T-helper 17 cell (primary cell): Measurements from ENCODE around the gene ALMS1. TPM values are rescaled to one million over a fixed set of nuclear protein-coding genes. Genes with fewer than 3 reads are reported as not detected.
"Not testable (repeated sequence)": the region's sequence is repeated elsewhere in the genome, so short reads cannot be mapped to it uniquely, and the experiment has no call there.

Experiments
- ATAC-seq: fragments of 150-1000 bp; cut with Tn5 transposase; 2 replicates; pipeline ENCODE4 v1.10.0; 2021; ENCODE audit warnings: mild to moderate bottlenecking, moderate library complexity
- DNase-seq, 3 donors: peaks; one replicate each; pipeline versions ENCODE4 v3.0.0 to v3.0.0-alpha.2; 2020 to 2021
- H3K9me3 ChIP-seq: one replicate; pipeline ENCODE4 v1.7.0; 2013; ENCODE audit warnings: low read length, mild to moderate bottlenecking; ENCODE audit not compliant: control insufficient read depth, poor library complexity, severe bottlenecking
- H3K27ac Mint-ChIP-seq: one replicate; pipeline ENCODE4 v1.8.0; 2022; ENCODE audit warnings: mild to moderate bottlenecking, moderate library complexity, mixed read lengths
- H3K27me3 Mint-ChIP-seq: one replicate; pipeline ENCODE4 v1.8.0; 2022; ENCODE audit warnings: mixed read lengths
- H3K36me3 Mint-ChIP-seq: one replicate; pipeline ENCODE4 v1.8.0; 2022; ENCODE audit warnings: low read depth, mixed read lengths
- H3K4me1 Mint-ChIP-seq: one replicate; pipeline ENCODE4 v1.8.0; 2022; ENCODE audit warnings: mild to moderate bottlenecking, mixed read lengths
- H3K4me3 Mint-ChIP-seq: one replicate; pipeline ENCODE4 v1.8.0; 2022; ENCODE audit warnings: mild to moderate bottlenecking, moderate library complexity, mixed read lengths
- total RNA-seq, 4 donors: library from RNA in 2 of 4; stranded (reverse) in 2 of 4; gene quantifications; one replicate each; pipeline ENCODE4 v1.2.3 and lab custom pipeline; 2022 to 2026

Gene ALMS1
- total RNA-seq, 2 donors from 2014 or later, result 22.3 to 26.6 TPM

DNA sequence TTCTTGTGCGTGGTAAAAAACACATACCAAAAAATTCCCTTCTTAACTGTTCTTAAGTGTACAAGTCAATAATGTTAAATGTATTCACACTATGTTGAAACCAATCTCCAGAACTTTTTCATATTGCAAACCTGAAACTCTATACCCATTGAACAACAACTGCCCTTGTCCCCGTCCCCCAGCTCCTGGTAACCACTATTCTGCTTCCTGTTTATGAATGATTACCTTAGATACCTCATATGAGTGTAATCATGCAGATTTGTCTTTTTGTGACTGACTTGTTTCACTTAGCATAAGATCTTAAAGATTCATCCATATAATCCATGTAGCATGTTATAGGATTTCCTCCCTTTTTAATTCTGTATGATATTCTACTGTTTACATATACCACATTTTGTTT is 196.7 kb downstream of the ALMS1 start:
- Mint-ChIP-seq H3K4me1 (peaks cover 3% of the 10 kb centered on the region), H3K36me3 (peaks cover 11% of the 10 kb centered on the region), H3K4me3 (no peak overlapping the region), H3K27ac (no peak overlapping the region), H3K27me3 (no peaks in the 10 kb centered on the region)
- ATAC-seq (no peak), DNase-seq (no peak)
- H3K9me3 ChIP-seq, result no peaks in the 10 kb centered on the region

DNA sequence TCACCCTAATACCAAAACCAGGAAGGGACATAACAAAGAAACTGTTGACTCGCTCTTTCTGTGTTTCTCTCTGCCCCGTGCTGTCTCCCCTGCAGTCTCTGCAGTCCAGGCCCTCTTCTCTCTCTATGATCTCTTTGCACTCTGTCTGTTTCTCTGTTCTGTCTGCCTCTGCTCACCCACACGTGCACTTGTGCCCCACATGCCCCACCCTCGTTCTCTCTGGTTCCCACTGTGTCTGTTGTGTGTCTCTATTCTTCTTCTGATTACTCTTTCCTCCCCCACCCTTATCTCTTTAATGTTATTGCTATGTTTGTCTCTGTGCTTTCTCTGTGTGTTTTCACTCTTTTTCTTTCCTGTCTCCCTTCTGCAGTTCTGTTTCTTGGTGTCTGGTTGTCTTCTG is 202.5 kb downstream of the ALMS1 start:
- H3K9me3 ChIP-seq, result no peaks in the 10 kb centered on the region
- ATAC-seq (no peak), DNase-seq (no peak)
- Mint-ChIP-seq H3K27ac (no peak overlapping the region), H3K27me3 (no peaks in the 10 kb centered on the region), H3K4me3 (no peak overlapping the region), H3K4me1 (peaks cover 7% of the 10 kb centered on the region), H3K36me3 (peaks cover 3% of the 10 kb centered on the region)

- no peak for DNase-seq
- no peaks in the 10 kb centered on the region for H3K27me3 Mint-ChIP-seq
- H3K9me3 ChIP-seq, result no peaks in the 10 kb centered on the region
- no peak overlapping the region for H3K4me3 Mint-ChIP-seq
- H3K36me3 Mint-ChIP-seq, result no peaks in the 10 kb centered on the region
- H3K4me1 Mint-ChIP-seq, result no peaks in the 10 kb centered on the region
- H3K27ac Mint-ChIP-seq, result no peak overlapping the region
- no peak for ATAC-seq
These were observed 208.0 kb downstream of the ALMS1 start for GRCh38 chr2:73593680-73594079.

DNA sequence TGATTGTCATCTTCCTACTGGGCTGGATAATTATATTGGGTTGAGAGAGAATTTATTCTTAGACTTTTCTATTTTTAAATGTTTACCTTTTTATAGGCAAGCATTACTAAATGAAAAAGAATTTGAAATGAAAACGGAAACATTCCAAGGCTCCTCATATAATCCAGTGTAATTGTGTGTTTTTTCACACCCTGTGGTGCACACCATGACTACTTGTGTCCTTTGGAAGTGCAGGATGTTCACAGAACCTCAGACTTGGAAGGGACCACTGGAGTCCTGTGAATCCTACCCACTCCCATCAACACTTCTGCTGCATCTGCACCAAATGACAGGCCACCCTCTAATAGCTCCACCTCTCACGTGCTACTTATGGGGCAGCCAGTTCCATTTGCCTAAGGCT is 208.6 kb downstream of the ALMS1 start:
- Mint-ChIP-seq H3K27me3 (no peaks in the 10 kb centered on the region), H3K4me3 (no peak overlapping the region), H3K27ac (no peak overlapping the region), H3K36me3 (no peaks in the 10 kb centered on the region), H3K4me1 (no peaks in the 10 kb centered on the region)
- ATAC-seq (no peak), DNase-seq (no peak)
- H3K9me3 ChIP-seq, result no peaks in the 10 kb centered on the region

GRCh38 chr2:73601780-73602179 is 216.1 kb downstream of the ALMS1 start:
- ATAC-seq (no peak), DNase-seq (no peak)
- no peak overlapping the region for H3K27ac Mint-ChIP-seq
- H3K27me3 Mint-ChIP-seq, result no peaks in the 10 kb centered on the region
- H3K9me3 ChIP-seq, result no peaks in the 10 kb centered on the region
- no peaks in the 10 kb centered on the region for H3K4me1 Mint-ChIP-seq
- peaks cover 10% of the 10 kb centered on the region for H3K36me3 Mint-ChIP-seq
- no peak overlapping the region for H3K4me3 Mint-ChIP-seq

DNA sequence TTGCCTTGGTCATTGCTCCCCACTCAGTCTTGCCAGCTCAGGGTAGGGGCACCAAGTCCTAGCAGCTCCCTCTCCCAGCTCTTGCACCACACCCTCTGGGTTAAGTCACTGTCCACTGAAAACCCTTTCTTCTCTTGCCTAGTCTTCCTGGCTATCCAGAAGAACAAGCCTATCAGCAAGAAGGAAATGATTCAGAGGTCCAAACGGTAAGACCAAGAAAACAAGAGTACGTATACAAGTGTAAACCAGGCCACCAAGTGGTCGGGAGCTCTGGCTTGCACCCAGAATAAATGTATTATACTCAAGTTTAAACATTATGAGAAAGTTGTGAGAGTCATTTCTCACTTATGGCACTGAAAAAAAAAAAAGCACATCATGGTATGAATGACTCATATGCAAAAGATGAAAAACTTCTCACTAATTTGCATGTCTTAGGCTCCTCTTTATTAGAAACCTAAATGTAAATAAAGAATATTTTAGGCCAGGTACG is 217.5 kb downstream of the ALMS1 start:
- not testable (repeated sequence) for H3K27ac Mint-ChIP-seq, H3K27me3 Mint-ChIP-seq, DNase-seq, H3K4me1 Mint-ChIP-seq, H3K9me3 ChIP-seq, H3K4me3 Mint-ChIP-seq, ATAC-seq
- peaks cover 12% of the 10 kb centered on the region for H3K36me3 Mint-ChIP-seq

GRCh38 chr2:73604589-73604988 is 219.0 kb downstream of the ALMS1 start:
- DNase-seq, H3K4me3 Mint-ChIP-seq, ATAC-seq, H3K27me3 Mint-ChIP-seq, H3K27ac Mint-ChIP-seq, H3K4me1 Mint-ChIP-seq, H3K9me3 ChIP-seq: not testable (repeated sequence)
- H3K36me3 Mint-ChIP-seq, result peaks cover 12% of the 10 kb centered on the region

DNA sequence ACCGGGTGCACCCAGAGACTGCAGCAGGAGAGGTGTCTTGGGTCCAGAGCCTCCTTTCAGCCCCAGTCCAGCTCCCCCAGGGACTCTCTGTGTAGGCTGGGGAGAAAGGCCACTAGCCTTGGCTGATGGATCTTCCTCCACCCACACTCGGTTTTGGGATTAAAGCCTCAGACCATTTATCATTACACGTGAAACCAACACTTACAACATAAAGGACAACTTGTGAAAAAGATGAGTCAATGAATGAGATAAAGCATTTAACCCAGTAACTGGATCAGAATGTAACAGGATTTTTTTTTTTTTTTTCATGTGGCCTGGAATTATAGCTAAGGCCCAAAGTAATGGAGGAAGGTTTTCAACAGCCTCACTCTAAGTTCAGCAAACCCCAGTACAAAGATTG is 224.5 kb downstream of the ALMS1 start:
- Mint-ChIP-seq H3K27me3 (no peaks in the 10 kb centered on the region), H3K4me3 (no peak overlapping the region), H3K36me3 (peaks cover 2% of the 10 kb centered on the region), H3K27ac (no peak overlapping the region), H3K4me1 (peaks cover 5% of the 10 kb centered on the region)
- DNase-seq, result no peak
- no peaks in the 10 kb centered on the region for H3K9me3 ChIP-seq
- no peak for ATAC-seq

DNA sequence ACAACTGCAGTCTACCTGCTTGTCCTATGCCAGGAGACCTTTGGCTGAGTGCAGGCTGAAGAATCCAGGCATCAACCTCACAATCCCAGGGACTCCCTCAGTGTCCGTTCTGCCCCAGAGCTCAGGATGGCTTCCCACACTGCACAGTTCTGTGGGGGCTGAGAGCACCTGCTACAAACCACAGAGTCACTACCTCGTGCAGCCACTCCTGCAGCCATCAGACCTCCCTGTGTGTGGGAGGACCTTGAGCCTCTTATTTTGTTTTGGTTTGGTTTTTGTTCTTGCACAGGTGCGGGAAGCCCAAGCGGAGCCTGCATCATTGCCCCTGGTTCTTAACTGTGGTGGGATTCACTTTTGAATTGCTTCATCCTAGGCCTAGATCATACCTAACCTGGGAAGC is 225.6 kb downstream of the ALMS1 start:
- no peak for DNase-seq
- peaks cover 5% of the 10 kb centered on the region for H3K4me1 Mint-ChIP-seq
- no peak for ATAC-seq
- H3K27me3 Mint-ChIP-seq, result no peaks in the 10 kb centered on the region
- H3K27ac Mint-ChIP-seq, result no peak overlapping the region
- peaks cover 2% of the 10 kb centered on the region for H3K36me3 Mint-ChIP-seq
- H3K9me3 ChIP-seq, result no peaks in the 10 kb centered on the region
- no peak overlapping the region for H3K4me3 Mint-ChIP-seq

DNA sequence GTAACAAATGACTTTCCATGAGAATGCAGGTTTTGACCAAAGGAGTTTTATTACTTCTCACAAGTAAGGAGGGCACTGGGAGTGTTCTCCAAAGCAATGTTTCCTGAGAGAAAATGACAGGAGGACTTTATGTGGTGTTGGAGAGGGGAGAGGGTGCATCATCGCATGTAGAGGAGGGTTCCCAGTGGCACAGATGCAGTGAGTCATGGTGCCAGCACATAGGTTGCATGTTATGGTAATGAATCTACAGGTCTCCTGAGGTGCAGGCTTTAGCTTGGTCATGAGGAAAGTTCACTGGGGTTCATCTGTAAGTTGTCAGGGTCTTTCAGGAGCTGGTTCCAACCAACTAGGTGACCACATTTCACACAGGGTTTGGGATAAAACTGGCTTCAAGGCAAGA is 226.2 kb downstream of the ALMS1 start:
- no peak overlapping the region for H3K27ac Mint-ChIP-seq
- no peak for ATAC-seq
- H3K27me3 Mint-ChIP-seq, result no peaks in the 10 kb centered on the region
- no peak overlapping the region for H3K4me3 Mint-ChIP-seq
- peaks cover 2% of the 10 kb centered on the region for H3K36me3 Mint-ChIP-seq
- H3K4me1 Mint-ChIP-seq, result peaks cover 5% of the 10 kb centered on the region
- H3K9me3 ChIP-seq, result no peaks in the 10 kb centered on the region
- no peak for DNase-seq

- Mint-ChIP-seq H3K36me3 (no peaks in the 10 kb centered on the region), H3K27ac (no peak overlapping the region), H3K4me3 (no peak overlapping the region), H3K4me1 (peaks cover 5% of the 10 kb centered on the region), H3K27me3 (no peaks in the 10 kb centered on the region)
- ATAC-seq (no peak), DNase-seq (no peak)
- H3K9me3 ChIP-seq, result no peaks in the 10 kb centered on the region
These were observed 228.5 kb downstream of the ALMS1 start for GRCh38 chr2:73614105-73614504.

GRCh38 chr2:73614997-73615396 is 229.4 kb downstream of the ALMS1 start:
- Mint-ChIP-seq H3K27ac (no peak overlapping the region), H3K36me3 (no peaks in the 10 kb centered on the region), H3K4me1 (peaks cover 5% of the 10 kb centered on the region), H3K27me3 (no peaks in the 10 kb centered on the region), H3K4me3 (no peak overlapping the region)
- ATAC-seq, result no peak
- no peaks in the 10 kb centered on the region for H3K9me3 ChIP-seq
- DNase-seq, result no peak

DNA sequence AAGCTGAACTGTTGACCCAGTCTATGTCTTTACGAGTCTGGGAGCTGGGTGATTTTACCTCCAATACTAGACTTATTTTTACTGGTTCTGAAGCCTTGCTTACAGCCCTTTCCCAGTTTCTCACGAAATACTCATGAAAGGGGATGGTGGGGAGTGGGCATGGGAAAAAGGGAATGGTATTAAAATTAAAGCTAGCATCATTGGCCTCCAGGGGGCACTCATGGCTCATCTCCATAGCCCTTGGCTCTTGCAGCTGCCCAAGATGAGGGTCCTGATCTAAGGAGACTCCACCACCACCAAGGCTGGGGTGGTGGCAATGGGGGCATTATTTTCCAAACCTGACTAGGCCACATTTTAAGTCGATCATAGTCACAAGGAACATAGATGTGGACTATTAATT is 234.3 kb downstream of the ALMS1 start:
- H3K4me3 Mint-ChIP-seq, DNase-seq, H3K27ac Mint-ChIP-seq, H3K4me1 Mint-ChIP-seq, H3K27me3 Mint-ChIP-seq, H3K9me3 ChIP-seq, ATAC-seq, H3K36me3 Mint-ChIP-seq: not testable (repeated sequence)

DNA sequence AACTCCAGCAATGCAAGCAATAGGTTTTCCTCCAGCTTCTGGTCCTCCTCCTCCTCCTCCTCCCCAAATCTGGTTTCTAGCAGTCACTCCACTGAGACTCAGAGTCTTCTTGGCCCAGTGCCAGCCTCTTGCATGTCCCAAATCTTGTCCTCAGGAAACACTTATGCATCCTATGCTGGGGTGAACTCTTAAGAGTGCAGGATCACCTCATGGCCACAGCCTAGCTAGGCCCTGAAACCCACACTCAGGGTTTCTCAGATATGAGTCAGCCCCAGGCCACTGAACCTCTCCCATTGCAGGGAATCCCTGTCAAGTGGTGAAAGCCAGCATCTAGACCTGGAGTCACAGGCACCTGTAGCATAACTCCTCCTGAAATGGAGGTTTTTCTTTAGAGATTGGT is 238.4 kb downstream of the ALMS1 start:
- not testable (repeated sequence) for H3K9me3 ChIP-seq, H3K4me1 Mint-ChIP-seq, H3K27me3 Mint-ChIP-seq, H3K36me3 Mint-ChIP-seq, DNase-seq, ATAC-seq, H3K4me3 Mint-ChIP-seq
- peak overlapping the region; percentile 14 for H3K27ac Mint-ChIP-seq
